IMR-90 (cell line): ENCODE measurements around the gene OPRL1. TPM values are rescaled to one million over a fixed set of nuclear protein-coding genes. Genes with fewer than 3 reads are reported as not detected.

Experiments
- ATAC-seq: fragments of 200-7000 bp; cut with Tn5 transposase; 2 replicates; pipeline ENCODE4 v1.9.1; 2020; ENCODE audit warnings: low read depth, mild to moderate bottlenecking, moderate library complexity
- BruUV-seq: library from RNA; stranded (reverse); fragments of 400-500 nt; replicated peaks from 2 replicates; lab custom pipeline; 2021; lab: Mats Ljungman, UMichigan
- CTCF ChIA-PET: fragments of 300-600 bp; formaldehyde crosslinking; extraction: SDS; loops from one replicate; lab custom pipeline; 2021; ENCODE audit warnings: antibody characterized with exemption; lab: Yijun Ruan, JAX
- POLR2A ChIA-PET: fragments of 300-600 bp; sonication (Branson Sonifier 250); formaldehyde crosslinking; loops from one replicate; lab custom pipeline; 2022; ENCODE audit warnings: antibody characterized with exemption; ENCODE audit not compliant: unreplicated experiment; lab: Charles Lee
- DNase-seq: peaks from one replicate; pipeline ENCODE4 v3.0.0; 2013
- H2AFZ ChIP-seq: replicated peaks from 2 replicates; pipeline ENCODE3; 2013; ENCODE audit warnings: low read length, mild to moderate bottlenecking; ENCODE audit not compliant: poor library complexity
- H2AK5ac ChIP-seq: 2 replicates; pipeline ENCODE4 v1.6.1; 2013; ENCODE audit warnings: low read depth, low read length, inconsistent platforms
- H2AK9ac ChIP-seq: replicated peaks from 2 replicates; pipeline ENCODE3; 2013; ENCODE audit warnings: mild to moderate bottlenecking, low read depth, low read length, moderate library complexity; ENCODE audit not compliant: poor library complexity
- H2BK120ac ChIP-seq: 2 replicates; pipeline ENCODE4 v1.6.1; 2013; ENCODE audit warnings: low read depth, low read length, inconsistent platforms
- H2BK15ac ChIP-seq: 3 replicates; pipeline ENCODE4 v1.6.1; 2013; ENCODE audit warnings: low read depth, low read length, inconsistent platforms
- H2BK20ac ChIP-seq: 2 replicates; pipeline ENCODE4 v1.6.1; 2013; ENCODE audit warnings: low read depth, mild to moderate bottlenecking, inconsistent platforms, low read length, moderate library complexity
- H2BK5ac ChIP-seq: 2 replicates; pipeline ENCODE4 v1.6.1; 2013; ENCODE audit warnings: mild to moderate bottlenecking, low read depth, low read length, inconsistent platforms; ENCODE audit not compliant: poor library complexity, severe bottlenecking
- H3K14ac ChIP-seq: replicated peaks from 2 replicates; pipeline ENCODE4 v1.6.1; 2013; ENCODE audit warnings: low read depth, low read length, inconsistent platforms
- H3K18ac ChIP-seq: 2 replicates; pipeline ENCODE4 v1.6.1; 2013; ENCODE audit warnings: low read depth, low read length, control low read depth
- H3K23ac ChIP-seq: 2 replicates; pipeline ENCODE4 v1.6.1; 2013; ENCODE audit warnings: low read depth, low read length, inconsistent platforms
- H3K27ac ChIP-seq: 2 replicates; pipeline ENCODE4 v1.5.1; 2013; ENCODE audit warnings: mild to moderate bottlenecking, control low read depth, low read length; ENCODE audit not compliant: insufficient read depth
- H3K27me3 ChIP-seq: 2 replicates; pipeline ENCODE4 v1.6.1; 2013; ENCODE audit warnings: low read length; ENCODE audit not compliant: control insufficient read depth, insufficient read depth
- H3K36me3 ChIP-seq: 2 replicates; pipeline ENCODE4 v1.6.1; 2013; ENCODE audit warnings: low read length, mixed read lengths; ENCODE audit not compliant: control insufficient read depth, insufficient read depth
- H3K4ac ChIP-seq: 2 replicates; pipeline ENCODE4 v1.6.1; 2013; ENCODE audit warnings: low read depth, low read length, inconsistent platforms
- H3K4me1 ChIP-seq: 2 replicates; pipeline ENCODE4 v1.6.1; 2013; ENCODE audit warnings: low read length, mixed read lengths; ENCODE audit not compliant: control insufficient read depth, insufficient read depth
- H3K4me2 ChIP-seq: 2 replicates; pipeline ENCODE4 v1.6.1; 2013; ENCODE audit warnings: low read depth, mild to moderate bottlenecking, control low read depth, low read length, moderate library complexity
- H3K4me3 ChIP-seq: 2 replicates; pipeline ENCODE4 v1.5.1; 2013; ENCODE audit warnings: low read depth, mild to moderate bottlenecking, control low read depth, low read length, moderate library complexity; ENCODE audit not compliant: insufficient read depth
- H3K56ac ChIP-seq: 2 replicates; pipeline ENCODE4 v1.6.1; 2013; ENCODE audit warnings: low read length, inconsistent platforms; ENCODE audit not compliant: insufficient read depth; ENCODE audit errors: extremely low read depth
- H3K79me1 ChIP-seq, 2 experiments: 2 replicates each; pipeline ENCODE4 v1.6.1; 2013; ENCODE audit warnings: low read length in 2 of 2, inconsistent platforms in 1 of 2, low read depth in 1 of 2
- H3K9ac ChIP-seq: 2 replicates; pipeline ENCODE4 v1.6.1; 2013; ENCODE audit warnings: low read depth, low read length, control low read depth
- H3K9me1 ChIP-seq: 2 replicates; pipeline ENCODE4 v1.6.1; 2013; ENCODE audit warnings: low read length, inconsistent platforms; ENCODE audit not compliant: insufficient read depth
- H3K9me3 ChIP-seq: 2 replicates; pipeline ENCODE4 v1.6.1; 2013; ENCODE audit warnings: low read length; ENCODE audit not compliant: control insufficient read depth, insufficient read depth
- H4K20me1 ChIP-seq: 2 replicates; pipeline ENCODE4 v1.6.1; 2013; ENCODE audit warnings: low read length, inconsistent platforms; ENCODE audit not compliant: insufficient read depth
- H4K5ac ChIP-seq: 2 replicates; pipeline ENCODE4 v1.6.1; 2013; ENCODE audit warnings: mild to moderate bottlenecking, low read depth, low read length, control low read depth
- H4K8ac ChIP-seq, 2 experiments: 2 replicates each; pipeline ENCODE4 v1.6.1; 2013; ENCODE audit warnings: low read depth in 2 of 2, low read length in 2 of 2, control low read depth in 1 of 2, inconsistent platforms in 1 of 2
- H4K91ac ChIP-seq: 2 replicates; pipeline ENCODE4 v1.6.1; 2013; ENCODE audit warnings: low read depth, low read length, inconsistent platforms; ENCODE audit not compliant: insufficient read depth
- USF2 ChIP-seq: fragments of 150-350 bp; IDR thresholded peaks from 2 replicates; pipeline ENCODE4 v1.6.1; 2017; ENCODE audit warnings: mild to moderate bottlenecking, antibody characterized with exemption, low read length, low read depth
- WGBS, 2 experiments: methylation state at CpG; one replicate each; pipeline versions ENCODE4 v1.1.5 to v1.1.7; 2013; ENCODE audit warnings: missing lambda C conversion rate in 2 of 2; ENCODE audit not compliant: insufficient read length in 1 of 2; ENCODE audit errors: extremely low coverage in 2 of 2; 5-methylcytosine and 5-hydroxymethylcytosine counted together
- dilution Hi-C: fragments of 300-500 bp; cut with HindIII; formaldehyde crosslinking; loops from one replicate; pipeline ENCODE4 v1.14.3; 2018; ENCODE audit warnings: low sequenced_read_pairs; ENCODE audit not compliant: unreplicated experiment
- in situ Hi-C: fragments of 300-500 bp; cut with MboI; formaldehyde crosslinking; loops from 3 replicates; pipeline ENCODE4 v1.14.3; 2019; ENCODE audit warnings: low sequenced_read_pairs, inconsistent platforms, mixed read lengths
- intact Hi-C: fragments of 100-400 bp; cut with micrococcal nuclease; formaldehyde crosslinking; loops from 2 replicates; pipeline ENCODE4 v1.10.0; 2022
- polyA plus RNA-seq, 3 experiments: library from polyadenylated mRNA; depleted of rRNA; stranded (reverse); fragments of >200 nt; gene quantifications; 2 replicates each; pipeline ENCODE4 v1.2.3, GENCODE V29; 2012; ENCODE audit warnings: low replicate concordance in 1 of 3
- total RNA-seq: library from RNA; depleted of rRNA; stranded (reverse); fragments of >200 nt; gene quantifications from 2 replicates; pipeline ENCODE4 v1.2.3, GENCODE V29; 2012

Gene OPRL1
- total and polyA plus RNA-seq, 2 of the 4 experiments (the other 2 are of a cell fraction) = 0.36 to 1.2 TPM

DNA sequence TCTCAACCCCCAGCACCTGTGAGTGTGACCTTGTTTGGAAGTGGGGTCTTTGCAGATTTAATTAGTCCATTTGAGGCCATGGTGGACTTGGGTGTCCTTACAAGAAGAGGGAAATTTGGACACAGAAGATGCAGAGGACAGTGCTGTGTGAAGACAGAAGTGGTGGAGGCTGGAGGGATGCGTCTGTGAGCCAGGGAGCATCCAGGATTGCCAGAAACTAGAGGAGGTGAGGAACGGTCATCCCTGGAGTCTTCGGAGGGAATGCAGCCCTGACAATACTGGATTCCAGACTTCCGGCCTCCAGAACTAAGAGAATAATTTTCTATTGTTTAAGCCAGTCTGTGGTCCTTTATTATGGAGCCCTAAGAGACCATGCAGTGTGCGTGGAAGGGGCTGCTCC lies 50.4 kb downstream of the OPRL1 start:
- WGBS, 2 experiments = 82% methylated on average over 3 of the region's 5 CpGs; no CpG with 5 or more reads in 1 of the 2 experiments
- no peak overlapping the region for H2BK20ac ChIP-seq
- POLR2A ChIA-PET = no interaction called here

More for the DNA sequence above, 50.4 kb downstream of the OPRL1 start:
- in situ Hi-C loops = no loop called here
- no peaks in the 10 kb centered on the region for H3K79me1 ChIP-seq
- no peak for TF ChIP-seq USF2
- dilution Hi-C loops = no loop called here
- no TSS peak for BruUV-seq
- CTCF ChIA-PET = no interaction called here
- H3K9ac ChIP-seq = no peak overlapping the region
- no peak overlapping the region for H3K14ac ChIP-seq
- H2BK15ac ChIP-seq = no peak overlapping the region
- H3K4me3 ChIP-seq = no peak overlapping the region
- H2AK5ac ChIP-seq = no peak overlapping the region
- H2AFZ ChIP-seq = no peak overlapping the region
- no peak overlapping the region for H4K8ac ChIP-seq
- no peak overlapping the region for H2BK5ac ChIP-seq
- H3K9me1 ChIP-seq = no peaks in the 10 kb centered on the region
- H3K23ac ChIP-seq = no peak overlapping the region
- H3K18ac ChIP-seq = no peak overlapping the region
- H4K20me1 ChIP-seq = no peaks in the 10 kb centered on the region
- no peak overlapping the region for H4K5ac ChIP-seq
- no peak overlapping the region for H2BK120ac ChIP-seq
- H3K4ac ChIP-seq = no peak overlapping the region
- ATAC-seq = no peak
- no peaks in the 10 kb centered on the region for H3K9me3 ChIP-seq
- no peak overlapping the region for H3K27ac ChIP-seq
- intact Hi-C loops = no loop called here
- no peak for DNase-seq
- no peak overlapping the region for H3K4me2 ChIP-seq
- no peaks in the 10 kb centered on the region for H3K4me1 ChIP-seq
- no peak overlapping the region for H2AK9ac ChIP-seq
- H3K56ac ChIP-seq = no peak overlapping the region
- H3K27me3 ChIP-seq = peaks cover 10% of the 10 kb centered on the region
- no peak overlapping the region for H4K91ac ChIP-seq
- H3K36me3 ChIP-seq = no peaks in the 10 kb centered on the region
